Testis (tissue), 2 donors: ENCODE measurements around the gene ITGB3BP.

Source experiments
- CTCF ChIP-seq, 3 experiments: fragments of 450-650 bp in 2 of 3; fragments of 200-600 bp in 1 of 3; sonication (generic) in 1 of 3; IDR thresholded peaks; one replicate each; pipeline ENCODE4 v1.5.1; 2016 to 2019; ENCODE audit warnings: antibody characterized with exemption in 3 of 3, mild to moderate bottlenecking in 2 of 3, moderate library complexity in 1 of 3
- POLR2A ChIP-seq: fragments of 450-650 bp; IDR thresholded peaks from one replicate; pipeline ENCODE4 v1.6.1; 2017; ENCODE audit warnings: antibody characterized with exemption, mild to moderate bottlenecking, moderate library complexity

- TF ChIP-seq CTCF (IDR thresholded peaks at IDR 0.05) (no peak), POLR2A (no peak)
Measured at GRCh38 chr1:63466759-63467158, 56.3 kb downstream of the ITGB3BP start.
